ENCODE measurements around the gene GUCA1A. TPM values are rescaled to one million over a fixed set of nuclear protein-coding genes. Genes with fewer than 3 reads are reported as not detected.

Gene GUCA1A
- total RNA-seq, 1 donor from 2014 or later: 0.21 TPM

GRCh38 chr6:42193491-42193894, 20.3 kb downstream of the GUCA1A start:
- DNase-seq (ENCODE audit: low spot score in 2 of 2): no peak
- no peaks in the 10 kb centered on the region for H3K36me3 ChIP-seq
- H3K4me3 ChIP-seq: no peak overlapping the region
- no peaks in the 10 kb centered on the region for H3K4me1 ChIP-seq
- H3K9me3 ChIP-seq: no peaks in the 10 kb centered on the region
- H3K27me3 ChIP-seq: no peaks in the 10 kb centered on the region
- TF ChIP-seq, protein P1, sequence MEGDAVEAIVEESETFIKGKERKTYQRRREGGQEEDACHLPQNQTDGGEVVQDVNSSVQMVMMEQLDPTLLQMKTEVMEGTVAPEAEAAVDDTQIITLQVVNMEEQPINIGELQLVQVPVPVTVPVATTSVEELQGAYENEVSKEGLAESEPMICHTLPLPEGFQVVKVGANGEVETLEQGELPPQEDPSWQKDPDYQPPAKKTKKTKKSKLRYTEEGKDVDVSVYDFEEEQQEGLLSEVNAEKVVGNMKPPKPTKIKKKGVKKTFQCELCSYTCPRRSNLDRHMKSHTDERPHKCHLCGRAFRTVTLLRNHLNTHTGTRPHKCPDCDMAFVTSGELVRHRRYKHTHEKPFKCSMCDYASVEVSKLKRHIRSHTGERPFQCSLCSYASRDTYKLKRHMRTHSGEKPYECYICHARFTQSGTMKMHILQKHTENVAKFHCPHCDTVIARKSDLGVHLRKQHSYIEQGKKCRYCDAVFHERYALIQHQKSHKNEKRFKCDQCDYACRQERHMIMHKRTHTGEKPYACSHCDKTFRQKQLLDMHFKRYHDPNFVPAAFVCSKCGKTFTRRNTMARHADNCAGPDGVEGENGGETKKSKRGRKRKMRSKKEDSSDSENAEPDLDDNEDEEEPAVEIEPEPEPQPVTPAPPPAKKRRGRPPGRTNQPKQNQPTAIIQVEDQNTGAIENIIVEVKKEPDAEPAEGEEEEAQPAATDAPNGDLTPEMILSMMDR (IDR thresholded peaks at IDR 0.05): no peak
- intact Hi-C loops (cut with DNase I): no loop called here
- no peak overlapping the region for H3K27ac ChIP-seq

GRCh38 chr6:42194056-42194455, 20.9 kb downstream of the GUCA1A start:
- Histone ChIP-seq H3K27ac (no peak overlapping the region), H3K4me3 (no peak overlapping the region), H3K4me1 (no peaks in the 10 kb centered on the region), H3K9me3 (no peaks in the 10 kb centered on the region), H3K36me3 (no peaks in the 10 kb centered on the region), H3K27me3 (no peaks in the 10 kb centered on the region)
- intact Hi-C loops (cut with DNase I): no loop called here
- no peak for DNase-seq (ENCODE audit: low spot score in 2 of 2)
- TF ChIP-seq, protein P1 (IDR thresholded peaks at IDR 0.05): no peak

DNA sequence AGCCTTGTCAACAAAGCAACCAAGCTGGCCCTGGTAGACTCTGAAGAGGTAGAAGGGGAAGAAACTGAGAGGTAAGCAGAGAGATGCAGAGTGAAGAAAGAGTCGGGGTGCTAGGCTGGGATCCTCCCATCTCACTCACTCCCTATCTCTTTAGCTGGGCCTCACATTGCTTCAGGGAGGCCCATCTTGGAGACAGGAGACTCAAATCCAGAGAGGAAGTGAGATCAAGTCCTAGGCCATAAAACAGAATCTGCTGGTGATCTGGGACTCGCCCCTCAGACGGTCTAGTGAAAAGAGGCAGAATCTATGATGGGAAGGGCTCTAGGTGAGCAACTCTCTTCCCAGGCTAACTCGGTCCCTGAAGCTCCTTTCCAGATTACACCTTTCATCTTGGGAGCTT, 22.3 kb downstream of the GUCA1A start:
- intact Hi-C loops (cut with DNase I): no loop called here
- DNase-seq (ENCODE audit: low spot score in 2 of 2): no peak
- Histone ChIP-seq H3K27me3 (no peaks in the 10 kb centered on the region), H3K9me3 (no peaks in the 10 kb centered on the region), H3K4me1 (no peaks in the 10 kb centered on the region), H3K27ac (no peak overlapping the region), H3K4me3 (no peak overlapping the region), H3K36me3 (no peaks in the 10 kb centered on the region)
- TF ChIP-seq, protein P1 (IDR thresholded peaks at IDR 0.05): no peak

DNA sequence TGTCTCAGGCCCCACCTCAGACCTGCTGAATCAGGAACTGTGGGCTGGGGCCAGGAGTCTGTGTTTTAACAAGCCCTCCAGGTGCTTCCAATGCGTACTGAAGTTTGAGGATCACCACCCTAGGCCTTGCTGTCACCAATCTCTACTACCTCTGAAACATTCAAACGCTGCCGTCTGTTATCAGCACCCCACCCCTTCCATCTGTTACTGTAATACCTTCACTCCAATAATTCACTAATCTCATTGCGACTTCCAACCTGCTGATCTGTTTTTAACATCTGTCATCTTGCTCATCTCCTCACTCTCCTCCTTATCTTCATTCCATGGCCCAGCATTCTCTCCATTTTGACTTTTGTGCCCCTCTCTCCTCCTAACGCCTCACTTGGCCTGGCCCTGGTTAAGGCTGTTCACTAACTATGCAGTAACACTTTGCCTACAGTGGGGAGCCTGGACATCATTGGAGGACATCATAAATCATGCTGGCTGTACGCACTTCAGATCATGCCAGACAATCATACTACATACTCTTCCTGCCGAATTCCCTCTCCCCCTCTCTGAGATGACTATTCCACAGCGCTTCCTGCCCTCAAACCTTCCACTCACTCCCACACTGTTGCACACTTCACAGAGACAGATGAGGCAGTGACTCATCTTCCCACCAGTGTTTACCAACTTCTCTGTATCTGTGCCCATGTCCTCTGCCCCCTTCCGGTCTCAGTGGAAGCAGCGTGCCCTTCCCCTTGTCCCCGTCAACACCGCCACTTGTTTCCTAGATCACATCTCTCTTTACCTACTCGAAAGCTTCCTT, 24.6 kb downstream of the GUCA1A start:
- Histone ChIP-seq H3K36me3 (peaks cover 0 to 4% of the 10 kb centered on the region in 2 donors), H3K4me1 (no peaks in the 10 kb centered on the region), H3K27me3 (no peaks in the 10 kb centered on the region), H3K4me3 (no peak overlapping the region), H3K27ac (no peak overlapping the region), H3K9me3 (no peaks in the 10 kb centered on the region)
- DNase-seq (ENCODE audit: low spot score in 2 of 2): no peak
- TF ChIP-seq, protein P1 (IDR thresholded peaks at IDR 0.05): no peak
- intact Hi-C loops (cut with DNase I): no loop called here

DNA sequence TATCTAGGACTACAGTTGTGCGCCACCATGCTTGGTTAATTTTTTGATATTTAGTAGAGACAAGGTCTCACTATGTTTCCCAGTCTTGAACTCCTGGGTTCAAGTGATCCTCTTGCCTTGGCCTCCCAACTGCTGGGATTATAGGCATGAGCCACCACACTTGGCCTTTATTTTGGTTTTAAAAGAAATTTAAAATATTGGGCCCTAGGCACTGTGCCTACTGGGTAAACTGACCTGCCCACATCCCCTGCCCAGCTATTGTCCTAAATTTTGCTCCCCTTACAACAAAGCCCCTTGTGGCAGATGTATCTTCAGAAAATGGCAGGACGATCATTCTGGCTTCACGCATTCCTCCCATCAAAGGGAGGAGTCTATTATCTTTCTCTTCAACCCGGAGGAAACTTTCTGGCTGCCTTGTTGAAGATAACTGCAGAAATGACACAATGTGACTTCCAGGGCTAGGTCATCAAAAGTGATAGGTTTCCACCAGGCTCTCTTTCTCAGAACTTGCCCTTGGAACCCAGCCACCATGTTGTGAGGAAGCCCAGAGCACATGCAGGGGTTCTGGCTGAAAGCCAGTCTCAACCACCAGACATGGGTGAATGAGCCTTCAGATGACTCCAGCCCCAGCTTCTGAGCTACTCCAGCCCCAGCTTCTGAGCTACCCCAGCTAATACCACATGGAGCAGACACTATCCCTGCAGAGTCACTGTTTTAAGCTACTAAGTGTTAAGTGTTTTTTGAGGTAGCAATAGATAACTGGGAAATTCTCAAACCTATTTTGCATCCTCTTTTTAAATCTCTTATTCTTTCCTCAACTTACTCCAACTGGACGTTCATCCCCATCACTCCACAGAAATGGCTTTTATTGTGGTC, 26.2 kb downstream of the GUCA1A start:
- Histone ChIP-seq H3K4me3 (no peak overlapping the region), H3K36me3 (peaks cover 0 to 8% of the 10 kb centered on the region in 2 donors), H3K4me1 (no peaks in the 10 kb centered on the region), H3K9me3 (no peaks in the 10 kb centered on the region), H3K27me3 (no peaks in the 10 kb centered on the region), H3K27ac (no peak overlapping the region)
- intact Hi-C loops (cut with DNase I): no loop called here
- TF ChIP-seq, protein P1 (IDR thresholded peaks at IDR 0.05): no peak
- DNase-seq (ENCODE audit: low spot score in 2 of 2): no peak
